ENCODE measurements around the gene TNFAIP8L2.

DNA sequence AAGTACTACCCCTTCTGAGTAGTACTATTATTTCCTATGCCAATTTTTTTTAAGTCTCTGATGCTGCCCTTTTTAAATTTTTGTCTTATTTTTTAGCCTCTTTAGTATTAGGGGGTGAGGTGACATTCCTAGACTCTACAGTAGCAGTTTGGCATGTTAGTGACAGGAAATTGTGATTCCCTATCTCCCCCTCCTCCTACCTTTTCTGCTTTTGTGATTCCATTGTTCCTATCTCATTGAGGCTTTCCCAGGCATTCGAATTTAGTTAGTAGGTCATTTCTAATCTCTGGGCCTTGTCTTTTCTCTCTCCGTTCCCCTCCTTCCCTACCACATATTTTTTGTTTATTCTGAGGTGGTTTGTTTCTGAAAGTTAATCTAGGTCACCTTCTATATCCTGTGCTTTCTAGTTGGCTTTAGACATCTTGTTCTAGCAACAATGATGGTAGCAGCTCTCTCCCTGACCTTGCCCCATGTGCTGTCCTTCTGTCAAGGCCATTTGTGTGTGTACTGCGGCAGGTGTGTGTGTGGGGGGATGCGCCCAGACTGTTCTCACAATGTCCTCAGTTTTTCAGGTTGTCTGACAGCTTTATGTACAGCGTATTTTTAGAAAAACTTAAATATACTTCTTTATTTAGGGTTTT is 31.6 kb upstream of the TNFAIP8L2 start:
- TF ChIP-seq CTCF (conservative IDR thresholded peaks at IDR 0.05; ENCODE audit: low read depth, low read length) (no peak), SMC3 (IDR thresholded peaks at IDR 0.05; ENCODE audit: low read depth, low read length) (no peak), ELK1 (IDR thresholded peaks at IDR 0.05; ENCODE audit: borderline replicate concordance, low read depth, low read length) (no peak), POLR2A (IDR thresholded peaks at IDR 0.05; ENCODE audit: low read depth, low read length) (no peak), RFX5 (IDR thresholded peaks at IDR 0.05; ENCODE audit: low read depth, low read length) (no peak), MAFK (IDR thresholded peaks at IDR 0.05; ENCODE audit: low read depth, low read length) (no peak), USF2 (IDR thresholded peaks at IDR 0.05; ENCODE audit: low read depth, low read length) (no peak), BHLHE40 (IDR thresholded peaks at IDR 0.05; ENCODE audit: low read depth, low read length) (no peak), RCOR1 (IDR thresholded peaks at IDR 0.05; ENCODE audit: insufficient replicate concordance, low read length) (no peak), CEBPB (IDR thresholded peaks at IDR 0.05; ENCODE audit: low read depth, low read length) (no peak), FOS (IDR thresholded peaks at IDR 0.05; ENCODE audit: low read depth, low read length) (no peak)

Data from IMR-90 (cell line).